Measurements from ENCODE around the gene ZSCAN12. TPM values are rescaled to one million over a fixed set of nuclear protein-coding genes. Genes with fewer than 3 reads are reported as not detected.

Gene ZSCAN12
- total and polyA plus RNA-seq, 2 of the 13 experiments (the other 11 are each of a cell fraction or from before 2014, with no cell fraction given), result 2.8 to 8.9 TPM

DNA sequence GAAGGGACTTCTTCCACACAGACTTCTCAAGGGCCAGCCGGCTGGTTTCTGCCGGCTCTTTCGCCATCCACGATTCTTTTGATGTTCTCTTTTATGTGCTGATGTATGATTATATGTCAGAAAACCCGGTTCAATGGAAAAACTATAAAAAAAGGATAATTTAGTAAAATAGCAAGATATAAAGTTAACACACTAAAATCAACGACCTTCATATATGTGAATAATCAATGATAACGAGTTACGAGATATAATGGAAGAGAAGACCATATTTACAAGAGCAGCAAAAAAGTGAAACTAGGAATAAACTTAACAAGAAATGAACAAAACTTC is 540 bp upstream of the ZSCAN12 start:
- intact Hi-C loops (cut with micrococcal nuclease; ENCODE audit: unreplicated experiment), result no loop called here
- ATAC-seq (no peak), DNase-seq (ENCODE audit: low spot score) (no peak), FAIRE-seq (no peak)
- peak overlapping the region; percentile 97 for H2AFZ ChIP-seq (ENCODE audit: low read length)
- BruUV-seq (replicated peaks), result TSS peak; percentile 98
- peaks cover 43% of the 10 kb centered on the region for H3K4me1 ChIP-seq (ENCODE audit: insufficient read depth, low read length)
- TF ChIP-seq, protein P1, sequence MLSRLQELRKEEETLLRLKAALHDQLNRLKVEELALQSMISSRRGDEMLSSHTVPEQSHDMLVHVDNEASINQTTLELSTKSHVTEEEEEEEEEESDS (CRISPR knock-in tag; IDR thresholded peaks at IDR 0.05; ENCODE audit: borderline replicate concordance), result no peak
- TF ChIP-seq, protein P2, sequence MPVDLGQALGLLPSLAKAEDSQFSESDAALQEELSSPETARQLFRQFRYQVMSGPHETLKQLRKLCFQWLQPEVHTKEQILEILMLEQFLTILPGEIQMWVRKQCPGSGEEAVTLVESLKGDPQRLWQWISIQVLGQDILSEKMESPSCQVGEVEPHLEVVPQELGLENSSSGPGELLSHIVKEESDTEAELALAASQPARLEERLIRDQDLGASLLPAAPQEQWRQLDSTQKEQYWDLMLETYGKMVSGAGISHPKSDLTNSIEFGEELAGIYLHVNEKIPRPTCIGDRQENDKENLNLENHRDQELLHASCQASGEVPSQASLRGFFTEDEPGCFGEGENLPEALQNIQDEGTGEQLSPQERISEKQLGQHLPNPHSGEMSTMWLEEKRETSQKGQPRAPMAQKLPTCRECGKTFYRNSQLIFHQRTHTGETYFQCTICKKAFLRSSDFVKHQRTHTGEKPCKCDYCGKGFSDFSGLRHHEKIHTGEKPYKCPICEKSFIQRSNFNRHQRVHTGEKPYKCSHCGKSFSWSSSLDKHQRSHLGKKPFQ (CRISPR knock-in tag; IDR thresholded peaks at IDR 0.05; ENCODE audit: insufficient replicate concordance), result peak; percentile 17
- TF ChIP-seq ZNF549 (CRISPR knock-in tag; IDR thresholded peaks at IDR 0.05) (0 out of 2 replicates have a peak, but pooled peaks have one; percentile 22), FOSL1 (CRISPR knock-in tag; IDR thresholded peaks at IDR 0.05; ENCODE audit: borderline replicate concordance) (0 out of 2 replicates have a peak, but pooled peaks have one; percentile 0), ZNF841 (CRISPR knock-in tag; IDR thresholded peaks at IDR 0.05; ENCODE audit: borderline replicate concordance) (0 out of 2 replicates have a peak, but pooled peaks have one; percentile 23), ZNF205 (CRISPR knock-in tag; IDR thresholded peaks at IDR 0.05) (no peak), ZNF777 (CRISPR knock-in tag; IDR thresholded peaks at IDR 0.05) (peak; percentile 8; the same call in 1 of the 2 replicates), ZNF44 (CRISPR knock-in tag; IDR thresholded peaks at IDR 0.05) (no peak), ZFAT (CRISPR knock-in tag; conservative IDR thresholded peaks at IDR 0.05) (peak; percentile 59; the same call in 1 of the 2 replicates), NRL (CRISPR knock-in tag; IDR thresholded peaks at IDR 0.05; ENCODE audit: borderline replicate concordance) (no peak)
- TF ChIP-seq, protein P3, sequence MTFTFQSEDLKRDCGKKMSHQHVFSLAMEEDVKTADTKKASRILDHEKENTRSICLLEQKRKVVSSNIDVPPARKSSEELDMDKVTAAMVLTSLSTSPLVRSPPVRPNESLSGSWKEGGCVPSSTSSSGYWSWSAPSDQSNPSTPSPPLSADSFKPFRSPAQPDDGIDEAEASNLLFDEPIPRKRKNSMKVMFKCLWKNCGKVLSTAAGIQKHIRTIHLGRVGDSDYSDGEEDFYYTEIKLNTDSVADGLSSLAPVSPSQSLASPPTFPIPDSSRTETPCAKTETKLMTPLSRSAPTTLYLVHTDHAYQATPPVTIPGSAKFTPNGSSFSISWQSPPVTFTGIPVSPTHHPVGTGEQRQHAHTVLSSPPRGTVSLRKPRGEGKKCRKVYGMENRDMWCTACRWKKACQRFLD (CRISPR knock-in tag; IDR thresholded peaks at IDR 0.05; ENCODE audit: borderline replicate concordance), result 0 out of 2 replicates have a peak, but pooled peaks have one; percentile 21
- TF ChIP-seq, protein P4, sequence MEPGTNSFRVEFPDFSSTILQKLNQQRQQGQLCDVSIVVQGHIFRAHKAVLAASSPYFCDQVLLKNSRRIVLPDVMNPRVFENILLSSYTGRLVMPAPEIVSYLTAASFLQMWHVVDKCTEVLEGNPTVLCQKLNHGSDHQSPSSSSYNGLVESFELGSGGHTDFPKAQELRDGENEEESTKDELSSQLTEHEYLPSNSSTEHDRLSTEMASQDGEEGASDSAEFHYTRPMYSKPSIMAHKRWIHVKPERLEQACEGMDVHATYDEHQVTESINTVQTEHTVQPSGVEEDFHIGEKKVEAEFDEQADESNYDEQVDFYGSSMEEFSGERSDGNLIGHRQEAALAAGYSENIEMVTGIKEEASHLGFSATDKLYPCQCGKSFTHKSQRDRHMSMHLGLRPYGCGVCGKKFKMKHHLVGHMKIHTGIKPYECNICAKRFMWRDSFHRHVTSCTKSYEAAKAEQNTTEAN (CRISPR knock-in tag; conservative IDR thresholded peaks at IDR 0.05), result 0 out of 2 replicates have a peak, but pooled peaks have one; percentile 10
- TF ChIP-seq, protein P5, sequence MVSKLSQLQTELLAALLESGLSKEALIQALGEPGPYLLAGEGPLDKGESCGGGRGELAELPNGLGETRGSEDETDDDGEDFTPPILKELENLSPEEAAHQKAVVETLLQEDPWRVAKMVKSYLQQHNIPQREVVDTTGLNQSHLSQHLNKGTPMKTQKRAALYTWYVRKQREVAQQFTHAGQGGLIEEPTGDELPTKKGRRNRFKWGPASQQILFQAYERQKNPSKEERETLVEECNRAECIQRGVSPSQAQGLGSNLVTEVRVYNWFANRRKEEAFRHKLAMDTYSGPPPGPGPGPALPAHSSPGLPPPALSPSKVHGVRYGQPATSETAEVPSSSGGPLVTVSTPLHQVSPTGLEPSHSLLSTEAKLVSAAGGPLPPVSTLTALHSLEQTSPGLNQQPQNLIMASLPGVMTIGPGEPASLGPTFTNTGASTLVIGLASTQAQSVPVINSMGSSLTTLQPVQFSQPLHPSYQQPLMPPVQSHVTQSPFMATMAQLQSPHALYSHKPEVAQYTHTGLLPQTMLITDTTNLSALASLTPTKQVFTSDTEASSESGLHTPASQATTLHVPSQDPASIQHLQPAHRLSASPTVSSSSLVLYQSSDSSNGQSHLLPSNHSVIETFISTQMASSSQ (IDR thresholded peaks at IDR 0.05; ENCODE audit: low read depth), result no peak
- TF ChIP-seq, protein P5 (CRISPR knock-in tag; IDR thresholded peaks at IDR 0.05; ENCODE audit: borderline replicate concordance), result no peak
- peak overlapping the region; percentile 82 to 99 (median 94) for H3K4me3 ChIP-seq (replicated peaks in 1 of 3; ENCODE audit: insufficient read depth in 1 of 3, low read depth in 2 of 3, low read length in 3 of 3)
- in situ Hi-C loops (cut with HindIII; ENCODE audit: extremely low pct_ligation_motif_present, low pct_unique_long_range_greater_than_20kb), result no loop called here
- no peaks in the 10 kb centered on the region for H3K9me3 ChIP-seq (ENCODE audit: low read length)
- H3K4me2 ChIP-seq (ENCODE audit: low read depth, low read length), result peak overlapping the region; percentile 73
- H3K36me3 ChIP-seq (replicated peaks in 1 of 2; ENCODE audit: control insufficient read depth in 1 of 2, insufficient read depth in 2 of 2, low read length in 2 of 2), result peaks cover 2 to 18% of the 10 kb centered on the region in 2 experiments; a peak in 3 of 5 replicates
- WGBS (ENCODE audit: low lambda C conversion rate), result 21% methylated on average over 8 of the region's 8 CpGs
- peaks cover 28% of the 10 kb centered on the region for H3K79me2 ChIP-seq (ENCODE audit: insufficient read depth, low read length)
- ChIA-PET CTCF (ENCODE audit: low intra/inter-chr PET ratio, low total read pairs) (interaction anchor here (1.4 kb wide), 1 partner anchor 143 kb away, joined by 4 read pairs; no protein-coding TSS in a partner anchor), POLR2A (no interaction called here)
- H3K27ac ChIP-seq (ENCODE audit: extremely low read length, insufficient read depth, low read length), result peak overlapping the region; percentile 68
- H3K9ac ChIP-seq (ENCODE audit: insufficient read depth, low read depth, low read length), result peak overlapping the region; percentile 96
- H4K20me1 ChIP-seq (ENCODE audit: insufficient read depth, low read length), result no peaks in the 10 kb centered on the region
- no peaks in the 10 kb centered on the region; a peak in 1 of 5 replicates for H3K27me3 ChIP-seq (ENCODE audit: control insufficient read depth in 1 of 2, insufficient read depth in 2 of 2, low read length in 2 of 2)

All from HepG2 (cell line).